WTC11 (cell line): ENCODE results near the gene KRABD2.

Experiments
- CREM ChIP-seq: sonication (generic); formaldehyde crosslinking; IDR thresholded peaks from 2 replicates; pipeline ENCODE4 v1.8.1; 2022; ENCODE audit warnings: mild to moderate bottlenecking, missing genetic modification reagents, moderate library complexity
- MAX ChIP-seq: sonication (generic); formaldehyde crosslinking; IDR thresholded peaks from 2 replicates; pipeline ENCODE4 v1.8.0; 2022; ENCODE audit warnings: mild to moderate bottlenecking, missing genetic modification reagents
- SP1 ChIP-seq: sonication (generic); formaldehyde crosslinking; conservative IDR thresholded peaks from 2 replicates; pipeline ENCODE4 v1.8.1; 2022; ENCODE audit warnings: missing genetic modification reagents
- ZNF138 ChIP-seq: sonication (generic); formaldehyde crosslinking; conservative IDR thresholded peaks from 2 replicates; pipeline ENCODE4 v1.8.1; 2022; ENCODE audit warnings: mild to moderate bottlenecking, moderate library complexity, missing genetic modification reagents
- TF ChIP-seq, protein P1 (sequence below): fragments of 250-450 bp; sonication (Bioruptor Pico); IDR thresholded peaks from 2 replicates; pipeline ENCODE4 v1.9.0; 2021; ENCODE audit warnings: mild to moderate bottlenecking

DNA sequence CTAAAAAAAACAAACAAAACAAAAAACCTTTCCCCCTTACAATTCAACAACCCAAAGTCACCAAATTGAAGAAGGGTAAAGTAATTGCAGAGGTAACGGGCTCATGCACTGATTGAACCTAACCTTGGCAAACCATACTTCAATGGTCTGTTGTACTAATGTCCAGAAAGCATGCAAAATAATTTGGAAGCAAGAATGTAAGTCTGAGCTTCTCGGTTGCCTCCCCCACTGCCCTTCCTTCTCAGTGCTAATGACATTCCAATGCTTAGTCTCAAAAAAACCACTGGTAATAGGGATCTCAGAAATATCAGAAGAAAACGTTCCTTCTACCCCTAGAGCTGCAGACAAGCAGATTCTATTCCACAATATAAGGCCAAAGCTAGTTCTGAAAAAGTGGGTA lies 15.8 kb downstream of the KRABD2 start:
- TF ChIP-seq MAX (CRISPR knock-in tag) (no peak), ZNF138 (CRISPR knock-in tag) (no peak), SP1 (no peak), CREM (CRISPR knock-in tag) (no peak)
- TF ChIP-seq, protein P1, sequence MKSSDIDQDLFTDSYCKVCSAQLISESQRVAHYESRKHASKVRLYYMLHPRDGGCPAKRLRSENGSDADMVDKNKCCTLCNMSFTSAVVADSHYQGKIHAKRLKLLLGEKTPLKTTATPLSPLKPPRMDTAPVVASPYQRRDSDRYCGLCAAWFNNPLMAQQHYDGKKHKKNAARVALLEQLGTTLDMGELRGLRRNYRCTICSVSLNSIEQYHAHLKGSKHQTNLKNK (CRISPR knock-in tag), result no peak
